ENCODE measurements around the gene TEX9.

The TEX9 gene

GRCh38 chr15:56432304-56432703 lies 67.1 kb downstream of the TEX9 start:
- TF ChIP-seq TCF4 (CRISPR knock-in tag; IDR thresholded peaks at IDR 0.05; ENCODE audit: borderline replicate concordance) (no peak), CSRNP3 (CRISPR knock-in tag; IDR thresholded peaks at IDR 0.05) (no peak), ISL1 (CRISPR knock-in tag; IDR thresholded peaks at IDR 0.05) (no peak), PPARA (CRISPR knock-in tag; IDR thresholded peaks at IDR 0.05; ENCODE audit: borderline replicate concordance) (no peak), PATZ1 (CRISPR knock-in tag; IDR thresholded peaks at IDR 0.05; ENCODE audit: borderline replicate concordance) (no peak), TOX (CRISPR knock-in tag; IDR thresholded peaks at IDR 0.05; ENCODE audit: borderline replicate concordance) (no peak), CREB5 (CRISPR knock-in tag; IDR thresholded peaks at IDR 0.05; ENCODE audit: low read depth) (no peak), ARNTL (CRISPR knock-in tag; IDR thresholded peaks at IDR 0.05; ENCODE audit: borderline replicate concordance, low read depth) (no peak), ESRRG (CRISPR knock-in tag; IDR thresholded peaks at IDR 0.05) (no peak), ZFP30 (CRISPR knock-in tag; IDR thresholded peaks at IDR 0.05) (no peak), TSHZ2 (CRISPR knock-in tag; IDR thresholded peaks at IDR 0.05) (no peak), OSR1 (CRISPR knock-in tag; IDR thresholded peaks at IDR 0.05) (no peak), CSDC2 (CRISPR knock-in tag; IDR thresholded peaks at IDR 0.05) (no peak), ZNF70 (CRISPR knock-in tag; IDR thresholded peaks at IDR 0.05) (no peak), BACH2 (CRISPR knock-in tag; IDR thresholded peaks at IDR 0.05; ENCODE audit: borderline replicate concordance) (no peak), RARB (CRISPR knock-in tag; IDR thresholded peaks at IDR 0.05) (no peak)
- ATAC-seq = no peak

- no peak for TF ChIP-seq BACH2 (CRISPR knock-in tag; IDR thresholded peaks at IDR 0.05; ENCODE audit: borderline replicate concordance)
- TF ChIP-seq POU6F1 (CRISPR knock-in tag; IDR thresholded peaks at IDR 0.05; ENCODE audit: borderline replicate concordance, low read depth) = no peak
- no peak for TF ChIP-seq OSR1 (CRISPR knock-in tag; IDR thresholded peaks at IDR 0.05)
- TF ChIP-seq ZFP30 (CRISPR knock-in tag; IDR thresholded peaks at IDR 0.05) = no peak
- TF ChIP-seq TCF4 (CRISPR knock-in tag; IDR thresholded peaks at IDR 0.05; ENCODE audit: borderline replicate concordance) = no peak
- TF ChIP-seq ZNF8 (CRISPR knock-in tag; IDR thresholded peaks at IDR 0.05) = no peak
- no peak for TF ChIP-seq CSRNP3 (CRISPR knock-in tag; IDR thresholded peaks at IDR 0.05)
- TF ChIP-seq ESRRG (CRISPR knock-in tag; IDR thresholded peaks at IDR 0.05) = no peak
- no peak for ATAC-seq
Measured at GRCh38 chr15:56440214-56440770, 75.1 kb downstream of the TEX9 start.

- no peak for TF ChIP-seq SNAI2 (CRISPR knock-in tag; IDR thresholded peaks at IDR 0.05)
- TF ChIP-seq ZNF8 (CRISPR knock-in tag; IDR thresholded peaks at IDR 0.05) = peak; percentile 91
- no peak for TF ChIP-seq TOX (CRISPR knock-in tag; IDR thresholded peaks at IDR 0.05; ENCODE audit: borderline replicate concordance)
- no peak for TF ChIP-seq CSDC2 (CRISPR knock-in tag; IDR thresholded peaks at IDR 0.05)
- TF ChIP-seq ESRRG (CRISPR knock-in tag; IDR thresholded peaks at IDR 0.05) = no peak
- no peak for ATAC-seq
Measured at GRCh38 chr15:56442354-56442753, 77.1 kb downstream of the TEX9 start.
